Measurements from ENCODE around the gene PLD3.
A peak's percentile ranks its signal among the peaks of the same experiment; 100 is the strongest.
"Not testable (repeated sequence)": the region's sequence is repeated elsewhere in the genome, so short reads cannot be mapped to it uniquely, and the experiment has no call there.

PLD3 gene

DNA sequence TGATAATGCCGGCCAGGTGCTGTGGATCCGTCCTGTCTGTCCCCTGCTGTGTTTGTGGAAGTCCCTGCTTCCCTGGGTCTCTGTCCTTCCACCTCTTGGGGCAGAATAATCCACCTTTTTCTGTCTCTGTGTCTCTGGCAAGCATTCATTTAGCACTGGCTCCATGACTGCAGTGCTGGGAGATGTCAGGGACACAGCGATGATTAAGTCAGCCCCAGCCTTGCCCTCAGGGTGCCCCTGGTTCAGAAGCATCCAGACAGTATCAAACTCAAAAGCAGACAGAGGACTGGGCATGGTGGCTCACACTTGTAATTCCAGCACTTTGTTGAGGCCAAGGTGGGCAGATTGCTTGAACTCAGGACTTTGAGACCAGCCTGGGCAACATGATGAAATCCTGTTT lies 40.0 kb downstream of the PLD3 start:
- no peak for DNase-seq

DNA sequence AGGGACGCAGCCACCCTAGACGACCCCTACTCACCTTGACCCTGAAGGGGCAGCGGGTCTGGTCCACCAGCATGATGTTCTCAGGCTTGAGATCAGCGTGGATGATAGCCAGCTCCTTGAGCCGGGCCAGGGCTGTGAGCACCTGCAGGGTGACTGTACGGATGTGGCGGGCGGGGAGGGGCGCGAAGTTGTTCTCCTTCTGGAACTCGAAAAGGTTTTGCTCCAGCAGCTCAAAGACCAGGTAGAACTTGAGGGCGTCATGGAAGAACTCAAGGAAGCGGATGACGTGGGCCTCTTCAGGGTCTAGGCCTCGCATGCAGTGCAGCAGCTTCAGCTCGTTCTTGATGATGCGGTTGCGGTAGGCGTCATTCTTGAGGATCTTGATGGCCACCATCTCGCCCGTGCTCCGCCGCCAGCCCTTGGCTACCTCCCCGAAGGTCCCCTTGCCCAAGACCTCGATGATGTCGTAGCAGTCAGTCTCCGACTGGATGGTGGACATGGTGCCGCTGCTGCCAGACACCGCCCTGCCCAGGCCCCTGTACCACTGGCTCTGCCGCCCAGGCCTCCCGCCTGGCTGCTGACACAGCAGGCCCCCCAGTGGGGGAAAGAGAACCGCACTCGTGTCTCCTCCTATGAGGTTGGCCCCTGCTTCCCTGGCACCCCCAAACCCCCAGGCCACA lies 41.0 kb downstream of the PLD3 start:
- no peak for DNase-seq

DNA sequence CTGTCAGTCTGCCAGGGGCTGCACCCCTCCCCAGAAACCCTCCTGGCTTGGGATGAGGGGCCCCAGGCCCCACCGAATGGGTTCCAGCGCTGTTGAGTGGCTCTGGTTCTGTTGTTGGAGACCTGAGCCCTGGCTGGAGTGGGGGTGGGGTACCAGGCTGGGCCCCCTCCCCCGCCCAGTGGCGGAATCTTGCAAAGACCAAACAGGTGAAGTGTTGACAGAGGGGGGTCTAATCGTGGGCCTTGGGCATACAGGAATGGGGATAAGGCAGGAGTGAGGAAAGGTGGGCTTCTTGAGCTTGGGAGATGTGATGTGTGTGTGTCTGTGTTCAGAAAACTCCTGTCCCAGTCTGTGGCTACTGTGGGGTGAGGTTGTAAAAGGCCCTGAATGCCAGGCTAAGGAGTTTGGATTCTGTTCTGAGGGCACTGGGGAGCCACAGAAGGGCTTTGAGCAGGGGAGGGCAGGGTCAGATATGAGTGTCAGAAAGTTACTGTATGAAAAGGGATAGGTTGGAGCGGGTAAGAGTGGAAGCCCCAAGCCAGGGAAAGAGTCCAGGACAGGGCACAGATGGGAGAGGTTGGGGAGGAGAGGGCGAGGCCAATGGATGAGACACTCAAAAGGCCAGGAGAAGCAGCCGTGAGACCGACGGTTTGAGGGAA lies 41.7 kb downstream of the PLD3 start, which contains the start of gene HIPK4:
Gene HIPK4 (minus strand): TSS at position 98 of the 659 bp plus-strand sequence. CDS start 279 bp downstream, outside the sequence.
- no peak for DNase-seq

DNA sequence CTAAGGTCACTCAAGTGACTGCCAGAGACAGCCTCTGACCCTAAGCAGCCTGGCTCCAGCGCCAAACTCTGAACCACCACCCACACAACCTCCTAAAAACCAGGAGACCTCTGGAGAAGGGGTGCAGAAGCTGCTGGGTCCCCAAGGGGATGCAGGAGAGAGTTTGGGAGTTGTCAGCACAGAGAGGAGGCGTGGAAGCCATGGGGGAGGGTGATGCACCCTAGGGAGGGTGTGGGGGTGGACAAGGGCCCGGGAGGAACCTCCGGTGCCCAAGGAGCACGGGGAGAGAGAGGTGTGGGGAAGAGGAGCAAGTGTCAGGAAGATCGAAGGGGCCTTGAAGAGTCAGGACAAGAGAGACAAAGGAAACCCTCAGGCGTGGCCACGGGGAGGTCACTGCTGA lies 43.6 kb downstream of the PLD3 start:
- DNase-seq, result no peak

DNA sequence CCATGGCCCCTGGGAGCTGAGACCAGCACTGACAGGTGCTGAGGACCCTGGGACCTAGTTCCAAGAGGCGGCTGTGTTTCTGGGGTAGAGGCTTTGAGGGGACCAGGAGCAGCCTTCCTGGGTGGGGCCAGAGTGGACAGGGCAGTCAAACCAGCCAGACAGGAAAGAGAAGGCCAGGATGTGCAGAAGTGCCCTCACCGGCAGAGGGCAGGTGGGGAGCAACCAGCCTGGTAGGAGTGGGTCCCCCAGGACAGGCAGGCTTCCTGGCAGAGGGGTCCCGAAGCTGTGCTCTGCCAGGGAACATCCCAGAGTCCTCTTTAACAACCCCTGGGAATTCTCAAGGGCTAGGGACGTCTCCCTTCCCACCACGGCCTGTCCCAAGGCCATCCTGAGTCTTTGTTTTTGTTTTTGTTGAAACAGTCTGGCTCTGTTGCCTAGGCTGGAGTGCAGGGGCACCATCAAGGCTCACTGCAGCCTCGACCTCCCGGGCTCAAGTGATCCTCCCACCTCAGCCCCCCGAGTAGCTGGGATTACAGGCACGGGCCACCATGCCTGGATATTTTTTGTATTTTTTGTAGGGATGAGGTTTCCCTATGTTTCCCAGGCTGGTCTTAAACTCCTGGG lies 44.5 kb downstream of the PLD3 start:
- DNase-seq, result no peak

DNA sequence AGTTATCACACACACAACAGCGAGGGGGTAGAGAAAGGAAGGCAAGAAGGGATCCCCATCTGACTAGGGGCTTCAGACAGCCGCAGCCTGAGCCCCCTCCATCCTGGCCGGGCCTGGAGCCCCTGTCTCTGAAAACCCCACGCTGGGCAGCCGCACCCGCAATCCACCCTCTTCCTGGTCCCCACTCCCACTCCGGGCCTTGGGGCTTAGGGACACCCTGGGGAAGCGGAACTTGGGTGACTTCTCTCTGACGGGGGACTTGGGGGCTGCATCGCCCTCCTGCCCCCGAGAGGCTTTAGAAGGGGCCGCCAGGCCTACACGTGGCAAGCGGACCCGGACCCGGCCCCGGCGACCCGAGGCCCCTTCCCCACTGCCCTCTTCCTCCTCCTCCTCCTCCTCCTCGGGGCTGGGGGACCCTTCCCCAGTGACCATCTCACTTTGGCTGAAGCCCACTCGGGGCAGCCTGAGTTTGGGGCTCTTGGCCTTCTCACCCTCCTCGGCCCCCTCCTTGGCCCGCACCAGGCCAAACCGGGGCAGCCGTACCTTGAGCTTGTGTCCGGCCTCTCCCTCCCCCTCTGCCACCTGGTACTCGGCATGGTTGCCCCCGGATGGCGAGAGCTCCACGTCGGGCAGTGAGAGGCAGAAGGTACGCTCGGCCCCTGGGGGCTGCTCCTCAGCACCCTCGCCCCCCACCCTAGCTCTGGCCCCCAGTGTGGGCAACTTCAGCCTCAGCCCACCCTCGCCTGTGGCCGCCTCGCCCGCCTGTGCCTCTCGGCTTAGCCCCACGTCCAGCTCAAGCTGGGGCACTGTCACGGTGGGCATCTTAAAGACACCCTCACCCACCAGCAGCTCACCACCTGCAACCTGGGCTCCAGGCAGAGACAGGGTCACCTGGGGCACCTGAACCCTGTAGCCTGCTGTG lies 45.7 kb downstream of the PLD3 start:
- no peak for DNase-seq

DNA sequence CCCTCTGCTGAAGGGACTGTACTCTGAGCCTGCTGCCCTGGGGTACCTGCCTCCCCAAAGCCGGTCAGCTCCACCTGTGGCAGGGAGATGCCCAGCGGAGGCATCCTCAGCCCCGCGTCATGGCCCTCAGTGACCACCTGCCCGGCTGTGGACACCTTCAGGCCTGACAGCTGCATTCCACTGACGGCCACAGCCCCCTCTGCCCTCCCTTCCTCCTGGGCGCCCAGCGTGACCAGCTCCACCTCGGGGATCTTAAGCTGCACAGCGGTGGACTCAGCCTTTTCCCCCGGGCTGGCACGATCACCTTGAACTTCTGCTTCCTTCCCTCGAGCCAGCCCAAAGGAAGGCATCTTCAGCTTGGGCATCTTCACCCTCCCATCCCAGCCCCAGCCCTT lies 46.3 kb downstream of the PLD3 start:
- DNase-seq, result no peak

DNA sequence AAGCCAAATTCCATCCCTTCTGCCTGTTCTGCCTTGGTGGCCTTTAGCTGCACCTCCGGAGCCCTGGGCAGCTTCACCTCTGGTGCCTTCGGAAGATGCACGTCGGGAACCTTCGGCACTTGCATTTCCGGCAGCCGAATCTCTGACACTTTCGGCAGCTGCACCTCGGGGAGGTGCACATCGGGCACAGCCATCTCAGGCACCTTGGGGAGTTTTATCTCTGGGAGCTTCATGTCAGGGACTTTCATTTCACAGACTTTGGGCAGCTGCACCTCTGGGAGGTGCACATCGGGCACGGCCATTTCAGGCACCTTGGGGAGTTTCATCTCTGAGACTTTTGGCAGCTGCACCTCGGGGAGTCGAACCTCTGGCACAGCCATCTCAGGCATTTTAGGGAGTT lies 47.5 kb downstream of the PLD3 start:
- DNase-seq, result no peak

DNA sequence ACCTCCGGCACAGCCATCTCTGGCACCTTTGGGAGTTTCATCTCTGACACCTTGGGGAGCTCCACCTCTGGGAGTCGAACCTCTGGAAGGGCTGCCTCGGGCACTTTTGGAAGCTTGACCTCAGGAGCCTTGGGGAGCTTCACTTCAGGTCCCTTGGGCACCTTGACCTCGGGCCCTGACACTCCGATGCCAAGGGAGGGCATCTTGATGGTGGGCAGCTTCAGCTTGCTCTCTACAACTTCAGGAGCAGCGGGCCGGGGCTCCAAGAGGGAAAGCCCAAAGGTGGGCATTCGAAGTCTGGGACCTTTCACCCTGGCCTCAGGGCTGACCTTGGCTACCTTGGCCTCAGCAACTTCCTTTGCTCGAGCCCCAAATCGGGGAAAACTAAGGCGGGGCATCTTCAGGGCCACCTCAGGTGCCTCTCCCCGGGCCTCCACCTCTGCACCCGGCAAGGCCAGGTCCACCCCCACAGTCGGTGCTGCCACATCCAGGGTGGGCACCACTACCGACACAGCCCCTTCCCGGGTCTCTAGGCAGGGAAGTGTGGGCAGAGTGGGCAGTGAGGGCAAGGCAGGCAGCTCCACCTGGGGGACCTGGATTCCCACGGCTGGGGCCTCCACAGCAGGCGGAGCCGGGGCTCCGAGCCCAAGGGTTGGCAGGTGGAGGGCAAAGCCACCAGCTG lies 48.5 kb downstream of the PLD3 start:
- no peak for DNase-seq

DNA sequence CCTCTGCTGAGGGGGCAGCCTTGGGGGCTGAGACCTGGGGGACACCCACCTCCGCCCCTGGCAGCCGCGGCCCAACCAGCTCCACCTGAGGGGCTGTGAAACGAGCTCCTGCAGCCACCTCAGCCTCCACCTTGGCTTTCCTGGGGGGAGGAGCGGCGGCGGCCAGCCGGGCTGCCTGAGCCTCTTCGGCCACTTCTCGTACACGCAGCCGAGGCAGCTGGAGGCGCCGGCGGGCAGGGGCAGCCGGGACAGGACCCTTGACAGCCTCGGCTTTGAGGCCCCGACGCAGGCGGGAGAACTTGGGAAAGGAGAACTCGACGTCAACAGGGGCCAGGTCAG lies 49.0 kb downstream of the PLD3 start:
- DNase-seq, result no peak

DNA sequence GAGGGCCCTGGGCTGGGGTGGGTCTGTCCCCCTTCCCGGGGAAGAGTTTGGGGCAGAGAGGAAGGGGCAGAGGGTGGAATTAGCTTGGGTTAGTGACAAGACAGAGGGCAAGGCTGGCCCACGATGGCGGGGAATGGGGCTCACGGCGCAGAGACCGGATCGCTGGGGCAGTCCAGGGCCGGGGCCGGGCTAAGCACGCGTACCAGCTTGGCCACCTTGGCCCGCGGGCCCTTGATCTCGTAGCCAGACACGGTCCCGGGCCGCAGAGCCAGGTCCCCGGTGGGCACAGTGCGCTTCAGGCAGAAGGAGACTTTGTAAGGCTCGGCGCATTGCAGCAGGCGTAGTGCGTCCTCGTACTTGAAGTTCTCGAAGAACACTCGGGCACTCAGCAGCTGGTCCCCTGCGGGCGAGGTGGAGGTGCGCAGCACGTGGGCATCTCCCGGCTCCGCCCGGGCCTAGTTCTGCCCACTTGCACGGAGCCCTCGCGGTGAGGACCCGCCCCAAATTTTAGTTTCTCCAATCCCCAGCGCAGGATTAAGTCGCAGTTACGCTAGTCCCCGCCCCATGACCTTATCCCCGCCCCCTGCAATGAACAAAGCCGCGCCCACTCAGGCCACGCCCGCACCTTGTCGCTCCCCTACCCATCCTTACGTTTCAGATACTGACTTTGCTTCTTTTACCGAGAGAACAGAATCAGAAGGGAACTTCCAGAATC lies 50.1 kb downstream of the PLD3 start:
- peak in 4 of 58 donors; percentile 4 to 40 (median 8) for DNase-seq

DNA sequence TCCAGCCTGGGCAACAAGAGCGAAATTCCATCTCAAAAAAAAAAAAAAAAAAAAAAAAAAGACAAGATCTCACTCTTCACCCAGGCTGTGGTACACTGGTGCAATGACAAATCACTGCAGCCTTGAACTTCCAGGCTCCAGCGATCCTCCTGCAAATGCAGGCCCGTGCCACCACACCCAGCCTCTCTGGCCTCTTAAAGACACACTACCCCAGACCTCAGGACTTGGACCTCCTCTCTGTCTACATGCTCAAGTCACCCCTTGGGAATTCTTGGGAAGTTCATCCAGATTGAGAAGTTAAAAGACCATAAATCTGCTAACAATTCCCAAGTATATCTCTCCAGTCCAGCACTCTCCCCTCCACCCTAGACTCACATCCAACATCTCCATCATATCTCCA lies 52.1 kb downstream of the PLD3 start:
- DNase-seq, result no peak

DNA sequence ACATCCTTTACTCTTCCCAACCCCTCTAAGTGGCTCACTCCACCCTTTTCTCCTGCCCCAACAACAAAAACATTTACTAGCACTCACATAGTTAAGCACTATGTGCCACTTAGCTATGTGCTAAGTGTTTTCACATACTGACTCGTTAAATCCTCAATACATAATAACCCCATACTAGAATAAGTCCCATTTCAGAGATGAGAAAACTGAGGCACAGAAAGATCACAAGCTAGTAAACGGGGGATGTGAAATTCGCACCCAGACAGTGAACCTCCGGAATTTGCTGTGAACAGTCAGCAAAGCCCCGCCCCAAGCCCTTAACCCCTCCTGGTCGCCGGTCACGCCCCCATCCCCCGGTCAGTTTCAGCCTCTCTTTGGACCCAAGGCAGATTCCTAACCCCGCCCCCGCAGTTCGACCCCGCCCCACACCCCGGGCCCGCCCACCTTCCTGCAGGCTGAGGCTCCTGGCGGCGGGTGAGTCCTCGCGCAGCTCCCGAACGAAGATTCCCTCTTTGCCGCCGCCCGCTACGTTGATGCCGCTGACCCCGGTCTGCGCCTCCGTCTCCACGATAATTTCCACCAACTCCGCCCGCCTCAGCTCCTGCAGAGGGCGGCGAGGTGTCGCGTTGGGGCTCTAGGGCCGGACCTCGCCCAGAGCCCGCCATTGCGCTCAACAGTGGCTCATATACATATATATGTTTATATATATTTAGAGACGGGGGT lies 54.9 kb downstream of the PLD3 start:
- peak in 40 of 58 donors; percentile 5 to 57 (median 25) for DNase-seq

DNA sequence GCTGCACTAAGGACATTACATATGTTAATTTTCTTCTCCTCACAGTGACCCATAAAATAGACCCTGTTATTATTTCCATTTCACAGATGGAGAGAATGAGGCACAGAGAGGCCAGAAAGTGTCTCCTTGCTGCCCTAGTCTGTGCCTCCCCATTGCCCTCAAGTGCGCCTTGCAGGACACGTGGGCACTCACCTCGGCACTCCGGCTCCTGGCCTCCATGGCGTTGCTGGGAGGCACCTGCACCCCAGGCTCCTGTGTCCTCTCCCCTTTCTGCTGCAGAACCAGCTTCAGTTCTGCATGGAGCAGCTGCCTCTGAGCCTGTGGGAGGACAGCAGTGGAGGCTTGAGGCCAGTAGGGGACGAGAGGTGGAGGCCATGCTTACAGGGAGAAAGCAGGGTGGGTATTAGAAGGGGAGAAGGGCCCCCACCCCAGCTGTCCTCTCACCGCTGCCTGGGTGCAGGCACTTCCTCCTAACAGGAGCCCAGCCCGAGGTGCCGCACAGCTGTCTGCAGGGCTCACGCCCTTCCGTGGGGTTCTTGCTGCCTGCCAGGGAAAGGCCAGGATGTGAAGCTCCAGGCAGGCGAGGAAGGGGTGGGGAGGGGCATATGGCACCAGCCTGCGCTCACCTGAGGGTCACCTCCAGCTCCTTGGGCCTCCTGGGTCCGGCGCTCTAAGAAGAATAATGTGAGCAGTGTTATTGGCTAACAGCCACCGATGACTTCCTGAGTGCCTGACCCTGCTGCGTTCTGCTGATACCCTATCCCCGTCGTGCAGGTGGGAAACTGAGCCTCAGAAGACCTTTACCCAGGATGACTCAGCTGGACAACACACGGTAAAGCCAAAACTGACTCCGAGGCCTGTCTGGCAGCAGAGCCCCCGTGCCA lies 59.5 kb downstream of the PLD3 start:
- no peak for DNase-seq

DNA sequence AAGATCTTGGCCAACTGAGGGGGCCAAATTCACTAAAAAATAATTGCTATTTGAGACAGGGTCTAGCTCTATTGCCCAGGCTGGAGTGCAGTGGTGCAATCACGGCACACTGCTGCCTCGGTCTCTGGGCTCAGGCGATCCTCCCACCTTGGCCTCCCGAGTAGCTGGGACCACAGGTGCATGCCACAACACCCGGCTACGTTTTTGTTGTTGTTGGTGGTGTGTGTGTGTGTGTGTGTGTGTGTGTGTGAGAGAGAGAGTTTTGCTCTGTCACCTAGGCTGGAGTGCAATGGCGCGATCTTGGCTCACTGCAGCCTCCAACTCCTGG lies 60.1 kb downstream of the PLD3 start:
- not testable (repeated sequence) for DNase-seq

DNA sequence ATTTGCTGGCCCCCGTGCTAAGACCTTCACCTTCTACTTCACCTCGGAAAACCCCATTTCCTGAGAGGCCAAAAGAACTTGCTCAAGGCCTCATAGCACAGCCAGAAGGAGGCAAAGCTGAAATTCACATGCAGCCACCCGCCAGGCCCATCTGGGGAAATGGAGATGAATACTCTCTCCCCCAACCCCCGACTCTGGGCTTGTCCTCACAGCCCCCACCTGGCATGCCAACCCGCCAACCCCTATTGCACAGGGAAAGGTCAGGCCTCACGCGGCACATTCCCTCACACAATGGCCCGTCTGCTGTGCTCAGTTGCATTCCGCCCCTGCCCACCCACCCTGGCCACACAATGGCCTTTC lies 61.5 kb downstream of the PLD3 start:
- DNase-seq, result no peak

DNA sequence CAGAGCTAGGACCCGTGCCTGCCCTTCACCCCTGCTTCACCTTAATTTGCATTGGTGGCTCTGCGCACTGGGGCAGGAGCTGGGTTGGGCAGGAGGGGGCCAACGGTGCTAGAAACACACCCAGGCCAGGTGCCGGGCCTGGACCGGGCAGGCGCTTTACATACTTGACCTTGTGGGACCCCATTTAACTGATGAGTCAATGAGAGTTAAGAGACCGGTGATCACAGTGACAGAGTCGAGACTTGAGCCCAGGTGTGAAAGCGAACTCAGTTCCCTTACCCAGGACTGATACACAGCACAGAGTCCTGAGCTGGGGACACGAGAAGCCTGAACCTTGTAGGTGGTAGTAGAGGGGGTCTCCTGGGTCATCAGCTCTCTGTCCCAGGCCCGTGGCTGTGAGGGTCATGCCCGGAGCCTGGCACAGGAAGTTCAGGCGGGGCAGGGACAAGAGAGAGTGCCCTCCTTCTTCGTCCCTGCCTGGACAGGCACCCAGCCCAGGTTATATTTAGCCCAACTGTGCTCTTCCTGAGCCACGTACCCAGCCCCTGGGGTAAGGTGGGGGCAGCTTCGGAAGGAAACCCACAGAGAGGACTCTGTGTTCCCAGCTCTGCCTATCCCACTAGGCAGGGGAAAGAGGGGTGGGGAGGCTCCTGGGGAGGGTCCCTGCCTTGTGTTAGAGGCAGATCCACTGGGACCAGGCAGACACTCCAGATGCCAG lies 62.8 kb downstream of the PLD3 start:
- DNase-seq, result no peak

DNA sequence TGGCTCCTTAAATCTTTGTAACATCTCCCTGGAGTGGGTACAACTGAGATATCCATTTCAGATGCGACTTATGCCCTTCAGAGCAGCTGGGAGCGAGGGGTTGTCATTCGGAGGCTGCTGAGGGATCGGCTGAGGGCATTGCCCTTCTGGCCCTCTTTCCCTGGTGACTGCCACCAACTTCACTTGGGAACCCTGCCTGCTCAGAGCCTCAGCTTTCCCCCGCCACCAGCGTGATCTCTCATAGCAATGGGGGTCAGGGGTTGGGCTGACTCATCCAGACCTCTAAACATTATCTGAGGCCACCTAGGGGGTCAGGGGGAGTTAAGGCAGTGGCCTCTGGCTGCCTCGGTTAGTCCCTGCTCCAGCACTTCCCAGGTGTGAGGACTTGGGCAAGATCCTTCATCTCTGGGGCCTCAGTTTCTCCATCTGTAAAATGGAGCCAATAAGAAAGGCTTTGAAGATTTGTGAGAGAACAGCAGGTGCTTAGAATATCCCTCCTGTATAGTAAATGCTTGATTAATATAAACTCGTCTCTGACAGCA lies 63.5 kb downstream of the PLD3 start:
- no peak for DNase-seq

All from anterior cingulate cortex (tissue), 58 donors.